WTC11 (cell line): Measurements from ENCODE around the gene RRAGB.

Source experiments
- CREM ChIP-seq: sonication (generic); formaldehyde crosslinking; IDR thresholded peaks from 2 replicates; pipeline ENCODE4 v1.8.1; 2022; ENCODE audit warnings: mild to moderate bottlenecking, missing genetic modification reagents, moderate library complexity
- CTCF ChIP-seq: fragments of 200-600 bp; IDR thresholded peaks from 2 replicates; pipeline ENCODE4 v1.8.0; 2022; ENCODE audit warnings: antibody characterized with exemption
- ESRRA ChIP-seq: sonication (generic); formaldehyde crosslinking; IDR thresholded peaks from 2 replicates; pipeline ENCODE4 v1.8.1; 2022; ENCODE audit warnings: mild to moderate bottlenecking, missing genetic modification reagents, borderline replicate concordance
- MXD4 ChIP-seq: fragments of 250-450 bp; sonication (Bioruptor Pico); IDR thresholded peaks from 2 replicates; pipeline ENCODE4 v1.8.0; 2021; ENCODE audit warnings: mild to moderate bottlenecking, moderate library complexity, borderline replicate concordance
- SP1 ChIP-seq: sonication (generic); formaldehyde crosslinking; conservative IDR thresholded peaks from 2 replicates; pipeline ENCODE4 v1.8.1; 2022; ENCODE audit warnings: missing genetic modification reagents
- USF1 ChIP-seq: sonication (generic); formaldehyde crosslinking; IDR thresholded peaks from 2 replicates; pipeline ENCODE4 v1.8.0; 2022; ENCODE audit warnings: mild to moderate bottlenecking, missing genetic modification reagents
- TF ChIP-seq, protein P1 (sequence below): sonication (generic); formaldehyde crosslinking; IDR thresholded peaks from 2 replicates; pipeline ENCODE4 v1.8.1; 2022; ENCODE audit warnings: mild to moderate bottlenecking, missing genetic modification reagents, moderate library complexity, borderline replicate concordance

- TF ChIP-seq USF1 (CRISPR knock-in tag) (no peak), SP1 (CRISPR knock-in tag) (no peak), ESRRA (CRISPR knock-in tag) (no peak), CTCF (no peak), MXD4 (no peak), CREM (CRISPR knock-in tag) (no peak)
- TF ChIP-seq, protein P1, sequence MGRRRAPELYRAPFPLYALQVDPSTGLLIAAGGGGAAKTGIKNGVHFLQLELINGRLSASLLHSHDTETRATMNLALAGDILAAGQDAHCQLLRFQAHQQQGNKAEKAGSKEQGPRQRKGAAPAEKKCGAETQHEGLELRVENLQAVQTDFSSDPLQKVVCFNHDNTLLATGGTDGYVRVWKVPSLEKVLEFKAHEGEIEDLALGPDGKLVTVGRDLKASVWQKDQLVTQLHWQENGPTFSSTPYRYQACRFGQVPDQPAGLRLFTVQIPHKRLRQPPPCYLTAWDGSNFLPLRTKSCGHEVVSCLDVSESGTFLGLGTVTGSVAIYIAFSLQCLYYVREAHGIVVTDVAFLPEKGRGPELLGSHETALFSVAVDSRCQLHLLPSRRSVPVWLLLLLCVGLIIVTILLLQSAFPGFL (CRISPR knock-in tag): no peak
Observed at GRCh38 chrX:55738969-55739368, 21.4 kb downstream of the RRAGB start.
